Body of pancreas (tissue), 4 donors: ENCODE data around the gene IL24. TPM values are rescaled to one million over a fixed set of nuclear protein-coding genes. Genes with fewer than 3 reads are reported as not detected.
"Not testable (repeated sequence)": the region's sequence is repeated elsewhere in the genome, so short reads cannot be mapped to it uniquely, and the experiment has no call there.

Experiments
- ATAC-seq: fragments of 150-250 bp; one replicate; pipeline ENCODE4 v1.9.1; 2016
- DNase-seq, 4 donors: peaks; one replicate each; pipeline ENCODE4 v3.0.0-alpha.2; 2019
- H3K27ac ChIP-seq, 4 donors: fragments of 200-600 bp; sonication (generic); 1 replicate in 3 of 4; 2 replicates in 1 of 4; pipeline versions ENCODE4 v1.5.1 to v1.6.1; 2016 to 2019; ENCODE audit warnings: mild to moderate bottlenecking in 1 of 4, mixed read lengths in 1 of 4, moderate library complexity in 1 of 4
- H3K27me3 ChIP-seq, 2 donors: fragments of 200-600 bp; sonication (generic); one replicate each; pipeline ENCODE4 v1.6.0; 2016; ENCODE audit warnings: mild to moderate bottlenecking in 1 of 2
- H3K36me3 ChIP-seq, 2 donors: fragments of 200-600 bp; sonication (generic); replicated peaks in 1 of 2; 2 replicates each; pipeline ENCODE4 v1.5.1; 2016; ENCODE audit warnings: low read depth in 2 of 2; ENCODE audit not compliant: insufficient read depth in 1 of 2
- H3K4me1 ChIP-seq: fragments of 200-600 bp; sonication (generic); one replicate; pipeline ENCODE4 v1.6.0; 2016
- H3K4me3 ChIP-seq, 2 donors: fragments of 200-600 bp; sonication (generic); 1 replicate in 1 of 2; 2 replicates in 1 of 2; pipeline ENCODE4 v1.5.1; 2016 to 2019
- H3K9me3 ChIP-seq, 3 donors: fragments of 200-600 bp; sonication (generic); 1 replicate in 2 of 3; 2 replicates in 1 of 3; pipeline ENCODE4 v1.5.1; 2016
- POLR2A ChIP-seq, 3 donors: fragments of 450-650 bp; IDR thresholded peaks; one replicate each; pipeline ENCODE4 v1.6.1; 2016; ENCODE audit warnings: antibody characterized with exemption in 3 of 3, mild to moderate bottlenecking in 2 of 3
- WGBS, 2 donors: methylation state at CpG; one replicate each; pipeline ENCODE4 v1.1.5; 2017; 5-methylcytosine and 5-hydroxymethylcytosine counted together
- intact Hi-C: fragments of 100-400 bp; cut with DNase I; formaldehyde crosslinking; loops from one replicate; pipeline ENCODE4 v1.15.1; 2023
- total RNA-seq, 2 donors: library from RNA; depleted of rRNA; stranded (reverse); fragments of >200 nt; gene quantifications; one replicate each; pipeline ENCODE4 v1.1.0, GENCODE V29; 2016
- TF ChIP-seq, protein P1 (sequence below), 7 experiments: fragments of 450-650 bp in 4 of 7; fragments of 200-600 bp in 3 of 7; sonication (generic) in 3 of 7; IDR thresholded peaks; one replicate each; pipeline ENCODE4 v1.5.1; 2016 to 2019; ENCODE audit warnings: antibody characterized with exemption in 7 of 7

IL24 gene
- total RNA-seq, 2 donors from 2014 or later = not detected

DNA sequence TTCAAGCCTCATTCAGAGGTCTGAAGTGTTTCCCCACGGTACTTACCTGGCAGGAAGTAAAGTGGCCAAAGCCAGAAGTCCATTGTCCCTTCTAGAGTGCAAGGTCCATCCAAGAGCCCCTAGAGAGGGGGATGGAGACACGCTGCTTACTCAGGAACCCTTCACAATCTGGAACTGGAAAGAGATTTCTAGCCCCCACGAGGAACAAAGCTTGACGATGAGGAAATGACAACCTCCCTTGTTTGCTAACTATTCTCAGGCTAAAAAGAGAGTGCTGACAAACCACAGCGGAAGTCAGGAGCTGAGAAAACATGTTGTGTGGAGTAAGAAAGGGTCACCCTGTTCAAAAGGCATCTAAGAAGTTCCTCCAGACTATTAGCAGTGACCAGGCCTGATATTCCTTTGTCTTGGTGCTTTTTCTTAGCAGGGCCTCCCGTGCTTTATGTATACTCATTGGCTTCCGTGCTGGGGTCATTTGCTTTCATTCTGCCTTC is 24.6 kb downstream of the IL24 start, which contains the start of gene FCMR:
FCMR (minus strand) TSS at position 170 of the 494 bp plus-strand sequence; CDS start at position 83, 87 bp downstream.
- 44 to 49% methylated on average over 7 of the region's 7 CpGs for WGBS, 2 donors
- ATAC-seq = no peak
- no peaks in the 10 kb centered on the region for H3K9me3 ChIP-seq
- H3K36me3 ChIP-seq = no peaks in the 10 kb centered on the region
- no peak within 1 kb of the TSS for H3K27ac ChIP-seq
- no peaks in the 10 kb centered on the region for H3K27me3 ChIP-seq
- DNase-seq = peak in 1 of 4 donors; percentile 41
- intact Hi-C loops = loop anchor here (5.0 kb wide), 1 partner anchor 50 kb away; the partner anchor contains the start of gene FCAMR
- TF ChIP-seq POLR2A (IDR thresholded peaks at IDR 0.05) = no peak
- TF ChIP-seq, protein P1, sequence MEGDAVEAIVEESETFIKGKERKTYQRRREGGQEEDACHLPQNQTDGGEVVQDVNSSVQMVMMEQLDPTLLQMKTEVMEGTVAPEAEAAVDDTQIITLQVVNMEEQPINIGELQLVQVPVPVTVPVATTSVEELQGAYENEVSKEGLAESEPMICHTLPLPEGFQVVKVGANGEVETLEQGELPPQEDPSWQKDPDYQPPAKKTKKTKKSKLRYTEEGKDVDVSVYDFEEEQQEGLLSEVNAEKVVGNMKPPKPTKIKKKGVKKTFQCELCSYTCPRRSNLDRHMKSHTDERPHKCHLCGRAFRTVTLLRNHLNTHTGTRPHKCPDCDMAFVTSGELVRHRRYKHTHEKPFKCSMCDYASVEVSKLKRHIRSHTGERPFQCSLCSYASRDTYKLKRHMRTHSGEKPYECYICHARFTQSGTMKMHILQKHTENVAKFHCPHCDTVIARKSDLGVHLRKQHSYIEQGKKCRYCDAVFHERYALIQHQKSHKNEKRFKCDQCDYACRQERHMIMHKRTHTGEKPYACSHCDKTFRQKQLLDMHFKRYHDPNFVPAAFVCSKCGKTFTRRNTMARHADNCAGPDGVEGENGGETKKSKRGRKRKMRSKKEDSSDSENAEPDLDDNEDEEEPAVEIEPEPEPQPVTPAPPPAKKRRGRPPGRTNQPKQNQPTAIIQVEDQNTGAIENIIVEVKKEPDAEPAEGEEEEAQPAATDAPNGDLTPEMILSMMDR (IDR thresholded peaks at IDR 0.05) = no peak
- no peak within 1 kb of the TSS for H3K4me3 ChIP-seq
- H3K4me1 ChIP-seq = no peaks in the 10 kb centered on the region

GRCh38 chr1:206922524-206922923 is 25.3 kb downstream of the IL24 start:
- no peak overlapping the region for H3K27ac ChIP-seq
- DNase-seq = no peak

DNA sequence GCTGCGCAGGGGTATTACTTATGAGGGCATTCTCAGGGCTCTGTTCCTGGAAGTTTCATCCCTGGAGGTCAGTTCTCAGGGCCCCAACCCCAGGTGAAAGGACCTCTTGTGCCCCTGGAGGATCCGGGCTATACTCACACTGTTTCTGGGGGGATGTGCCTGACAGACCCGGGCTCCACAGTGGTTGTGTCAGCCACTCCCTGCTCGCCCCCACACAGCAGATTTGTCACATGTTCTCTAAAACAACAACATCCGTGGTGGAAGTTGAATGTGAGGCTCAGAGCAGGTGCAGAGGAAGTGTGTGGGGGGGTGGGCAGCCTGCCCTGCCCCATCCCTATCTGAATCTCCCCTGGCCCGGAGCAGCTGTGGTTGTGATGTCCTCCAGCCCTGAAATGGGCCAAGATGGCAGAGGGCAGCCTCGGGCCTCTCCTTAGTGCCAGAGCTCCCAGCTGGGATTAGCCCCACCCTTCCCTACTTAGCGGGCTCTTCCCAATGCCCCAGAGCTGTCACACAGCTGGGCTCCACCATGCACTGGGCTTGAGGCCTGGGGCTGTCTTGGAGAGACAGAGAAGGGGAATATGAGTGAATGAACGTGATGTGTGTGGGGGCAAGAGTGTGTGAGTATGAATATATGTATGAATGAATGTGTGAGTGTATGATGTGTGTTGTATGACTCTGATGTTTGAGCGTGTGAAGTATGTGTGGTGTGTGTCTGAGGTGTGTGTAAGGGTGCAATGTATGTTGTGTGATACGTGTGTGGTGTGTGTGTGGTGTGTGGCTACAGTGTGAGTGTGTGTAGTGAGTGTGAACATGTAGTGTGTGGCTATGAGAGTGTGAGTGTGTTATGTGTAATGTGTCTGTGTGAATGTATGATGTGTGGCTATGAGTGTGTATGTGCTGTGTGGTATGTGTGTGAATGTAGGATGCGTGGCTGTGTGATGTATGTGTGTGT is 26.0 kb downstream of the IL24 start:
- ATAC-seq (no peak), DNase-seq (peak in 2 of 4 donors; percentile 13 to 40)
- Histone ChIP-seq H3K4me3 (no peak overlapping the region), H3K27me3 (no peaks in the 10 kb centered on the region), H3K27ac (no peak overlapping the region), H3K4me1 (no peaks in the 10 kb centered on the region), H3K9me3 (no peaks in the 10 kb centered on the region), H3K36me3 (no peaks in the 10 kb centered on the region)
- TF ChIP-seq POLR2A (IDR thresholded peaks at IDR 0.05) = no peak
- TF ChIP-seq, protein P1 (IDR thresholded peaks at IDR 0.05) = no peak
- intact Hi-C loops = loop anchor here (5.0 kb wide), 1 partner anchor 49 kb away; the partner anchor contains the start of gene FCAMR
- 65 to 82% methylated on average over 8 to 12 of the region's 12 CpGs for WGBS, 2 donors

More at GRCh38 chr1:206922524-206922923, 25.3 kb downstream of the IL24 start:
- no peaks in the 10 kb centered on the region for H3K36me3 ChIP-seq
- no peaks in the 10 kb centered on the region for H3K4me1 ChIP-seq
- no peaks in the 10 kb centered on the region for H3K27me3 ChIP-seq
- H3K9me3 ChIP-seq = no peaks in the 10 kb centered on the region
- TF ChIP-seq, protein P1 (IDR thresholded peaks at IDR 0.05) = no peak
- no peak for TF ChIP-seq POLR2A (IDR thresholded peaks at IDR 0.05)
- 33 to 86% methylated on average over 1 of the region's 1 CpG for WGBS, 2 donors
- no peak overlapping the region for H3K4me3 ChIP-seq
- intact Hi-C loops = loop anchor here (5.0 kb wide), 1 partner anchor 50 kb away; the partner anchor contains the start of gene FCAMR
- no peak for ATAC-seq

DNA sequence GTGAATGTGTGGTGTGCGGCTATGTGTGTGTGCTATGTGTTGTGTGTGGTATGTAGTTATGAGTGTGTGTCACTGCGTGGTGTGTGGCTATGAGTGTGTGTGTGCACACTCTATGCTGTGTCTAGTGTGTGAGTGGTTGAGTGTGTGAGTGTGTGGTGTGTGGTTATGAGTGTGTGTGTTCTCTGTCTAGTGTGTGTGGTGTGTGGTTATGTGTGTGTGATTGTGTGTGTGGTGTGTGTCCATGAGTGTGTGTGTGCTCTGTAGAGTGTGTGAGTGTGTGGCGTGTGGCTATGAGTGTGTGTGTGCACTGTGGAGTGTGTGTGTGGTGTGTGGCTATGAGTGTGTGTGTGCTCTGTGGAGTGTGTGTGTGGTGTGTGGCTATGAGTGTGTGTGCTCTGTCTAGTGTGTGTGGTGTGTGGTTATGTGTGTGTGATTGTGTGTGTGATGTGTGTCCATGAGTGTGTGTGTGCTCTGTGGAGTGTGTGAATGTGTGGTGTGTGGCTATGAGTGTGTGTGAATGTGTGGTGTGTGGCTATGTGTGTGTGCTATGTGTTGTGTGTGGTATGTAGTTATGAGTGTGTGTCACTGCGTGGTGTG is 26.8 kb downstream of the IL24 start:
- WGBS, 2 donors = 67 to 77% methylated on average over 4 of the region's 4 CpGs
- intact Hi-C loops = loop anchor here (5.0 kb wide), 1 partner anchor 48 kb away; the partner anchor contains the start of gene FCAMR
- not testable (repeated sequence) for H3K27ac ChIP-seq, H3K4me1 ChIP-seq, H3K36me3 ChIP-seq, H3K27me3 ChIP-seq, DNase-seq, H3K4me3 ChIP-seq, H3K9me3 ChIP-seq
- ATAC-seq = peak; percentile 19

GRCh38 chr1:206924592-206925105 is 27.4 kb downstream of the IL24 start:
- WGBS, 2 donors = 83 to 86% methylated on average over 8 of the region's 8 CpGs

More at GRCh38 chr1:206924592-206925105, 27.4 kb downstream of the IL24 start:
- no peak for DNase-seq
- TF ChIP-seq, protein P1 (IDR thresholded peaks at IDR 0.05) = no peak
- no peak for TF ChIP-seq POLR2A (IDR thresholded peaks at IDR 0.05)
- intact Hi-C loops = loop anchor here (5.0 kb wide), 1 partner anchor 48 kb away; the partner anchor contains the start of gene FCAMR
- H3K9me3 ChIP-seq = no peaks in the 10 kb centered on the region
- no peaks in the 10 kb centered on the region for H3K27me3 ChIP-seq
- no peak overlapping the region for H3K4me3 ChIP-seq
- H3K27ac ChIP-seq = no peak overlapping the region
- no peaks in the 10 kb centered on the region for H3K36me3 ChIP-seq
- no peak for ATAC-seq
- H3K4me1 ChIP-seq = no peaks in the 10 kb centered on the region
